ENCODE results near the gene COL10A1.

The COL10A1 gene

DNA sequence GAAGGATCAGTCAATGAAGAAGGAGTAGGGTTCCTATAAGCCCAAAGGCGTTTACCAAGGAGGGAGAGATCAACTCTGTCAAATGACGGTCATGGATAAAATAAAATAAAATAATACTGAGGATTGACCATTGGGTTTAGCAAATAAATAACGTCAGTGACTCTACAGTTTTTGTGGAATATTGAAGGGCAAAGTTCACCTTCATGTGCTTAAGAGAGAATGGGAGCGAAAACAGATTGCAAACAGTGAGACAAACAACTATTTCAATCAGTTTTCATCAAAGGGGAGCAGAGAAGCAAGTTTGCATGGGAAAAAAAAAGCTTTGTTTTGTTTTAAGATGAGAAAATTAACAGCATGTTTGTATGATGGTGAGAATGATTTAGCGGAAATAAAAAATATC, 42.9 kb downstream of the COL10A1 start:
- no peak for DNase-seq (ENCODE audit: low read depth in 2 of 2)

DNA sequence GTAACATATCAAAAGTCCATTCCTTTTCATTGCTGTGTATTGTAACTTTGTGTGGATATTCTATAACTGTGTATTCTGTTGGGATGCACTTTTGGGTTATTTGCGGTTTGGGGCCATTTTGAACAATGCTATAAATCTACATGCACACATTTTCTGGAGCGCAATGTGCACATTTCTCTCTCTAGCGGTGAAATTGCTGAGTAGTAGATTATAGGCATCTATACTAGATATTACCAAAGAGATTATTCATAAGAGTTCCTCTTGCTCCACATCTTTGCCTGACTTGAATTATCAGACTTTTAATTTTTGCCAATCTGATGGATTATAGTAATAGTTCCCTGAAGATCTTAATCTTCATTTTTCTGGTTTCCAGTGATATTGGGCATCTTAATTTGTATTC, 47.0 kb downstream of the COL10A1 start:
- no peak for DNase-seq (ENCODE audit: low read depth in 2 of 2)

DNA sequence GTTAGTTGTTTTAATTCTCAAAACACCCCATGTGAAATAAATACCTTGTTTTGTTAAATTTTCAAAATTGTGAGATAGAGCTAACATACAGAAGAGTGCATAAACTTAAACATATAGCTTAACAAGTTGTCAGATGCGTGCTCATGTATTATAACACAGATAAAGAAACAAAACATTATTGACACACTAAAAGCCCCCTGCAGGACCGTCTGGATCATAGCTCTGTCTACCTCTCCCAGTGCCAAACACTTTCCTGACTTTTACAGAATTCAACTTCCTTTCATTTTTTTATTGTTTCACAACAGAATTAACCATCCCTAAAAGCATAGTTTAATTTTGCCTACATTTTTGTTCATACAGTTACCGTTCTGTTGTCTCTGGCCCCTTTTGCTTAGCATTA, 47.4 kb downstream of the COL10A1 start:
- no peak for DNase-seq (ENCODE audit: low read depth in 2 of 2)

DNA sequence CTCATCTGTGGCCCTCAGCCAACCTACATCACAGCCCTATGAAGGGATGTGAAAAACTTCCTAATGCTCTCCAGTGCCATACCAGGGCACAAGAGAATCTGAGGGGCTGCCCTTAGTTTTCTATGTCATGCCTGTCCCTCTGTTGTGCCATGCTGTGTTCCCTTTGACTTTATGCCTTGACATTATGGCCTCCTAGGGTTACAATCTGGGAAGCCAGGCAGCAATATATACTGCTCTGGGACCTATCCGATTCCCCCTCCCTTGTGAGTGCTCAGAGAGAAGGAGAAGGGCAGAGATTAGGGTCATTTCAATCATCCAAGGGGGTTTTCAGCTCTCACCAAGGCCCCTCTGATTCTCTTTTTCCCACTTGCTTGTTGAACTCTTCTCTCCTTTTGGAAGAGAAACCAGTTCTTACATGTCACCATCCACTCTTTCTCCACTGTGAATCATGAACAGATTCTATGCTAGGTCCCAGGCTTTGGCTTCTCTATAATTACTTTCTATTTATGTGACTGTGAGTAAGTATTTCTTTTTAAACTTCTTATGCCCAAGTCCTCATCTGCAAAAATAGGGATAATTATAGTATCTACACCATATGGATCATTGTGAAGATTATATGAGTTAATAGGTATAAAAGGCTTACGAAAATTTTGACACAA, 51.1 kb downstream of the COL10A1 start:
- DNase-seq (ENCODE audit: low read depth in 2 of 2): no peak

DNA sequence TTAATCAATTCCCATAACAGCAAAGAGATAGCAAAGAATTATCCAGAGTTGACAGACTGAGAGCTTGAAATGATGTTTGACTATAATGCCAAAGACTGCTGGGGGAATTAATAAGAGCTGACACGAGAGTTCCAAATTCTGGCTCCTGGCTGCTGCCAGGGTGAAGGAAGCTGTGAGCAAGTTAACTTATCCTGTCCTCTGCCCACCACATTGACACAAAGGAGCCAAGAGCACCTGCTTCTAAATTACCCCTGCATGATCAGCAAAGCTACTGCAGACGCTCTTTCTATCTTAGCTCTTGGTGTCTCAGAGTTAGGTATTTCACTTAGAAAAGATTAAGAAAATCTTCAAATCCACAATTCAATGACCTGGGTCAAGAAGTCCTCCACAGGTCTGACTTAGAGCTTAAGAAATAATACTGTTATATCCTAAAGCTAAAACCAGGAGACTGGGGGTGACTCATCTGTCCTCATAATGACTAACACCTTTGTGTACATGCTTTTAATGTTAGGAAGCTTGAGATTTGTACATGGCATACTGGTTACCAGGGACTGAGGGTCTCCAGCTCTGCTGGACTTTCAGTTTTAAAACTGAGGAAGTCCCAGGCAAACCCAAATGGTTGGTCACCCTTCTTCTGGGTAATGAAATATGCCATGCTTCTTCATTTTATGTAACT, 52.0 kb downstream of the COL10A1 start:
- no peak for DNase-seq (ENCODE audit: low read depth in 2 of 2)

DNA sequence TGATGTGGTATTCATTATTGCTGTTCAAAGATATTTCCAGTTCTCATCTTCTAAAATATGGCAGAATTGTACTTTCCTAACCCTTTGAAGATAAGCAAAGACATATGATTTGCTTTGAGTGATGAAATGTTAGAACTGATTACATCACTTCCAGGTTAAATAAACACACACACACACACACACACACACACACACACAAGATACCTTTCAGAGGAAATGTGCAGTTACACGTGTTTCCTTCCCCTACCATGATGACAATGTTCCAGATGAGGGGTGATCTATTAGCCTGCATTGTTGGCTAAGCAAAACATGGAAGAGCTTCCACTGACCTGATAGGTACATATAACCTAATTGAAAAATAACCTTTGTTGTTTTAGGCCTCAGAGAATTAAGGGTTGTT, 53.6 kb downstream of the COL10A1 start:
- DNase-seq (ENCODE audit: low read depth in 2 of 2): no peak

DNA sequence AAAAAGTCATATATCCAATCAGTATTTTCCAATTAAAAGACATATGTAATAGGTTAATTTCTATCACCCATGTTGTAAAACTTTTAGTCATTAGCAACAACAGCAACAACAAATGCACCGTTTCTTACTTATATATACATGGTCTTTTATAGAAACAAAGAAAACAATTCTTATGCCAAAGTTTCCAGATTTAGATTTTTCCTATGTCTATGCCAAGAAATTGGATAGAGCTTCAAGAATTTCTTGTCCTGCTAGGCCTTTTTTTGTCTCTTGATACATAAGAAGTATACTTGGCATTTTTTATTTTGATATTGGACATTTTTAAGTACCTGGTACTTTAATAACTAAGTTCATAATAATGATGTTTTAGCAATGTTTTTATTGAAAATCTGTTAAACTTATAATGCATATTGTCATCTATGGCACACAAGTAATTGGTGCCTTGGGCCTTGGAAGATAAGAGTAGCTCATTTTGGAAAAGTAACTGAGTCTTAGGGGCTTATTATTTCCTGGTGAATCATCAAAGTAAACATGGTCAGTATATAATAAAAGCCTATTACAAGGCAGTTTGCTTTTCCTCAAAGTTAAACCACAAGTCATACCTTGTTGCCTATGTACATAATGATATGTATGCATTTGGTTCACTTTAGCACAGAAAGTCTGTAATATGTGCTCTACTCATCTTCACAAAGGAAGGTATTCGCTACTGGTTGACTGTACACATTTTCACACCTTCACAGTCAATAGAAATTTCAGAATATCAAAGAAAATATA, 55.1 kb downstream of the COL10A1 start:
- no peak for DNase-seq (ENCODE audit: low read depth in 2 of 2)

DNA sequence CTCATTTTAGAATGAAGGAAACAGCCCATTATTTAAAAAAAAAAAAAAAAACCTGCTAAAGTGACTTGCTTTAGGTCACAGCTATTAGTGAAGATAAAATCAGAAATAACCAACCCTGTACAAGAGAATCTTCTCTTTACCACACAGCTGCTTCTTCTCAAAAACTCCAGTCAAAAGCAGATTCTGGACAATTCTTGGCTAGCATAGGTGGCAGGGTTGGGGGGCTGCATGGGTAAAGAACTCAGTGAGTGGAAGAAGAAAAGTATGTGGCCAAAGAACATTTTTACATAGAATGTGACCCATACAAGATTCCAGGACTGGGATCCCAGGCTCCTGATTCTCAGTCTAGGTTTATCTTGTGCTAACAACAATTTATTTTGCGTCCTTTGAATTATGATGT, 55.8 kb downstream of the COL10A1 start:
- DNase-seq (ENCODE audit: low read depth in 2 of 2): no peak

All from stimulated activated CD4-positive, alpha-beta T cell treated with anti-CD3 and anti-CD28 coated beads, Interleukin-15, amount 100 ng/mL, for 48 hours (primary cell).